GM23338 (cell line): ENCODE results near the gene OR4K13.

Source experiments
- CTCF ChIP-seq, 2 experiments: fragments of 200-600 bp in 1 of 2; sonication (generic) in 1 of 2; conservative IDR thresholded peaks; 2 replicates each; pipeline versions ENCODE4 v1.5.1 to v1.6.1; 2016 to 2017; ENCODE audit warnings: antibody characterized with exemption in 2 of 2, low read depth in 2 of 2, mild to moderate bottlenecking in 2 of 2, moderate library complexity in 1 of 2
- EZH2 ChIP-seq: fragments of 200-600 bp; sonication (generic); IDR thresholded peaks from one replicate; pipeline ENCODE4 v1.8.0; 2017; ENCODE audit warnings: antibody characterized with exemption, mild to moderate bottlenecking, low read depth; ENCODE audit not compliant: unreplicated experiment
- EZH2phosphoT487 ChIP-seq: fragments of 200-600 bp; sonication (generic); IDR thresholded peaks from one replicate; pipeline ENCODE4 v1.8.1; 2018; ENCODE audit warnings: antibody characterized with exemption; ENCODE audit not compliant: unreplicated experiment
- JUNB ChIP-seq: IDR thresholded peaks from one replicate; pipeline ENCODE4 v1.6.1; 2016; ENCODE audit warnings: antibody characterized with exemption; ENCODE audit not compliant: unreplicated experiment
- POLR2AphosphoS5 ChIP-seq: IDR thresholded peaks from 2 replicates; pipeline ENCODE4 v1.6.1; 2016; ENCODE audit warnings: antibody characterized with exemption, low read depth
- REST ChIP-seq: IDR thresholded peaks from one replicate; pipeline ENCODE4 v1.6.1; 2018; ENCODE audit warnings: antibody characterized with exemption; ENCODE audit not compliant: unreplicated experiment
- STAT1 ChIP-seq: IDR thresholded peaks from one replicate; pipeline ENCODE4 v1.6.1; 2016; ENCODE audit warnings: antibody characterized with exemption; ENCODE audit not compliant: unreplicated experiment

- no peak for TF ChIP-seq JUNB
- no peak for TF ChIP-seq EZH2phosphoT487
- TF ChIP-seq CTCF (conservative IDR thresholded peaks at IDR 0.05; ENCODE audit: low read depth in 2 of 2), result no peak
- TF ChIP-seq POLR2AphosphoS5, result no peak
- no peak for TF ChIP-seq EZH2
- TF ChIP-seq STAT1, result no peak
- TF ChIP-seq REST, result no peak
Measured at GRCh38 chr14:20035938-20036337, at the start of gene OR4K13.
